ENCODE data around the gene MBNL2. TPM values are rescaled to one million over a fixed set of nuclear protein-coding genes. Genes with fewer than 3 reads are reported as not detected.

The MBNL2 gene
- total RNA-seq, 2 donors from 2014 or later, result 47.5 to 50.8 TPM

DNA sequence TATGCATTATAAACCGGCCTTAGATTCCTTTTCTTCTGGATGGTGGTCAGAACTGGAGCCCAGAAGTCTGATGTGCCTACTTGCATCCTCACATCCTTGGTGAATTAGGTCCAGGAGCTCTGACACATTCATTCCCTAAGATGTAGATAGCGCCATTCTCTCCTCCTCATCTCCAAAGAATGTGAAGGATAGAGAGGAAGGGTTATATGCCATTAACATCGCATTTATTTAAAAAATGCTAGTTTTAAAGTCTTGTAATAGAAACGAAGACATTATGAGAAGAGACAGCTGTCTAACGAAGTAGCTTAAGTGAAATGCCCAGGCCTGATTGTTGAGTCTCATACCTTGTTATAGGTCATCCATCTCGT lies 9.7 kb downstream of the MBNL2 start:
- DNase-seq, result no peak
- Histone ChIP-seq H3K4me1 (peaks cover 80% of the 10 kb centered on the region), H3K27ac (no peak overlapping the region), H3K27me3 (no peaks in the 10 kb centered on the region), H3K36me3 (replicated peaks in 1 of 2; ENCODE audit: insufficient read depth in 1 of 2, low read depth in 2 of 2) (no peaks in the 10 kb centered on the region), H3K4me3 (no peak overlapping the region), H3K9me3 (no peaks in the 10 kb centered on the region)
- no peak for ATAC-seq
- 79 to 87% methylated on average over 6 of the region's 6 CpGs for WGBS, 2 donors
- no peak for TF ChIP-seq POLR2A (IDR thresholded peaks at IDR 0.05)
- TF ChIP-seq, protein P1, sequence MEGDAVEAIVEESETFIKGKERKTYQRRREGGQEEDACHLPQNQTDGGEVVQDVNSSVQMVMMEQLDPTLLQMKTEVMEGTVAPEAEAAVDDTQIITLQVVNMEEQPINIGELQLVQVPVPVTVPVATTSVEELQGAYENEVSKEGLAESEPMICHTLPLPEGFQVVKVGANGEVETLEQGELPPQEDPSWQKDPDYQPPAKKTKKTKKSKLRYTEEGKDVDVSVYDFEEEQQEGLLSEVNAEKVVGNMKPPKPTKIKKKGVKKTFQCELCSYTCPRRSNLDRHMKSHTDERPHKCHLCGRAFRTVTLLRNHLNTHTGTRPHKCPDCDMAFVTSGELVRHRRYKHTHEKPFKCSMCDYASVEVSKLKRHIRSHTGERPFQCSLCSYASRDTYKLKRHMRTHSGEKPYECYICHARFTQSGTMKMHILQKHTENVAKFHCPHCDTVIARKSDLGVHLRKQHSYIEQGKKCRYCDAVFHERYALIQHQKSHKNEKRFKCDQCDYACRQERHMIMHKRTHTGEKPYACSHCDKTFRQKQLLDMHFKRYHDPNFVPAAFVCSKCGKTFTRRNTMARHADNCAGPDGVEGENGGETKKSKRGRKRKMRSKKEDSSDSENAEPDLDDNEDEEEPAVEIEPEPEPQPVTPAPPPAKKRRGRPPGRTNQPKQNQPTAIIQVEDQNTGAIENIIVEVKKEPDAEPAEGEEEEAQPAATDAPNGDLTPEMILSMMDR (IDR thresholded peaks at IDR 0.05), result no peak
- intact Hi-C loops (cut with DNase I), result no loop called here

DNA sequence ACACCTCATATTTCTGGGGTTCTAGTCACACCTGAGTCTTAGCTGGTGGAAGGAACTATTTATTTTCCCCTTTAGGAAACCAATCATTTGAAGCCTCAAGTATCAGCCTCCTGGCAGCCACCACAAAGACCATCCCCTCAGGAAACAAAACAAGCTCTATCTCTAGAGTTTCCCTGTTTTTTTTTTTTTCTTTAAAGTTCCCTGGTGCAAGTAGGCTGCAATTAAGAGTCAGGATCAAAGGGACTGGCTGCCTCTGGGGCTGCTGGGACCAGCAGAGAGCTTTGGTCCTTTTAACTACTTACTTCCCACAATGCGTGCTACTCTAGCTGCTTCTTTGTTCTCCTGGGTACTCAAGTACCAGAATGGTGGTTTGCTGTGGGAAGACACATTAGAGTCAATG lies 11.4 kb downstream of the MBNL2 start:
- Histone ChIP-seq H3K27ac (peak overlapping the region in 1 of 4 donors; percentile 61), H3K4me1 (peaks cover 80% of the 10 kb centered on the region), H3K9me3 (no peaks in the 10 kb centered on the region), H3K4me3 (no peak overlapping the region), H3K27me3 (no peaks in the 10 kb centered on the region), H3K36me3 (replicated peaks in 1 of 2; ENCODE audit: insufficient read depth in 1 of 2, low read depth in 2 of 2) (no peaks in the 10 kb centered on the region)
- intact Hi-C loops (cut with DNase I), result no loop called here
- DNase-seq (no peak), ATAC-seq (no peak)
- no peak for TF ChIP-seq POLR2A (IDR thresholded peaks at IDR 0.05)
- TF ChIP-seq, protein P1 (IDR thresholded peaks at IDR 0.05), result no peak
- 88 to 100% methylated on average over 1 of the region's 1 CpG for WGBS, 2 donors

DNA sequence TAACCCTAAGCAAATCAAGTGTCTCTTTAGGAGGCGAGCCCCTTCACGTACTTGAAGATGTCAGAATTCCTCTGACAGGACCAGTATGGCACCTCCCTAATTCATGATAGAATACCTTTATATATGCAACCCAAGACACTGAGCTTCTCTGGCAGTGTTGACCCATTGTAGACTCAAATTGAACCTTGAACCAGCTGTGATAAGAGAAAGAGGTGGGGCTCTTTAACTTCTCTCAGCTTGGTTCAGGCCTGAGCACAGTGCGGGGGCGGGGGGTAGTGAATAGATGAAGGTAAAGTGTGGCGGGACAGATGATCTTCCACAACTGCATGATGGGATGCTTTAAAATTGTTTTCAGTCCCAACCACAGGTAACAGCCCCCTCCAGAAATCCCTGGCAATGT lies 12.1 kb downstream of the MBNL2 start:
- Histone ChIP-seq H3K27ac (peak overlapping the region in 3 of 4 donors; percentile 32 to 61 (median 40)), H3K4me1 (peaks cover 82% of the 10 kb centered on the region), H3K27me3 (no peaks in the 10 kb centered on the region), H3K4me3 (no peak overlapping the region), H3K9me3 (no peaks in the 10 kb centered on the region), H3K36me3 (replicated peaks in 1 of 2; ENCODE audit: insufficient read depth in 1 of 2, low read depth in 2 of 2) (no peaks in the 10 kb centered on the region)
- 90 to 93% methylated on average over 5 of the region's 5 CpGs for WGBS, 2 donors
- TF ChIP-seq POLR2A (IDR thresholded peaks at IDR 0.05), result no peak
- DNase-seq (no peak), ATAC-seq (no peak)
- intact Hi-C loops (cut with DNase I), result no loop called here

DNA sequence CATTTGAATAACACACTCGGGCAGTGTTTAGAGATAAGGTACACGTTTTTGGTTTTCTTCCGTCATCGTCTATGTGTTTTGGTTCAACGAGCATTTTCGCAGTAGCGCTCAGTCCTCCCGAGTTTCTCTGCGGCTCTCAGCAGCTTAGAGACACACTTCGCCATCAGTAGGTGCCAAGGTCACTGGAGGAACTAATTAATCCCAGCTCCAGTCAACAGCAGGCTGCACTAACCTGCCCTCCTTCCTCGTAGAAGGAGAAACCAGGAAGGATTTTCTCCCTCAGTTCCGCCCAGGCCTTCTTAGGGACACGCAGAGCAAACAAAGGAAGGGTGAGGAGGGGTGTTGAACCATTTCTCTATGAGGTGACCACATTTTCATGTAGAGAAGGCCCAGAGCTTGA lies 12.6 kb downstream of the MBNL2 start:
- H3K4me3 ChIP-seq, result no peak overlapping the region
- 23 to 43% methylated on average over 13 of the region's 13 CpGs for WGBS, 2 donors
- no peaks in the 10 kb centered on the region for H3K27me3 ChIP-seq
- H3K27ac ChIP-seq, result peak overlapping the region; percentile 27 to 61 (median 36)
- ATAC-seq (peak; percentile 55), DNase-seq (peak in 3 of 4 donors; percentile 52 to 64 (median 53))
- no peak for TF ChIP-seq POLR2A (IDR thresholded peaks at IDR 0.05)
- TF ChIP-seq, protein P1 (IDR thresholded peaks at IDR 0.05), result no peak
- H3K36me3 ChIP-seq (replicated peaks in 1 of 2; ENCODE audit: insufficient read depth in 1 of 2, low read depth in 2 of 2), result no peaks in the 10 kb centered on the region
- intact Hi-C loops (cut with DNase I), result no loop called here
- H3K9me3 ChIP-seq, result no peaks in the 10 kb centered on the region
- H3K4me1 ChIP-seq, result peaks cover 82% of the 10 kb centered on the region

DNA sequence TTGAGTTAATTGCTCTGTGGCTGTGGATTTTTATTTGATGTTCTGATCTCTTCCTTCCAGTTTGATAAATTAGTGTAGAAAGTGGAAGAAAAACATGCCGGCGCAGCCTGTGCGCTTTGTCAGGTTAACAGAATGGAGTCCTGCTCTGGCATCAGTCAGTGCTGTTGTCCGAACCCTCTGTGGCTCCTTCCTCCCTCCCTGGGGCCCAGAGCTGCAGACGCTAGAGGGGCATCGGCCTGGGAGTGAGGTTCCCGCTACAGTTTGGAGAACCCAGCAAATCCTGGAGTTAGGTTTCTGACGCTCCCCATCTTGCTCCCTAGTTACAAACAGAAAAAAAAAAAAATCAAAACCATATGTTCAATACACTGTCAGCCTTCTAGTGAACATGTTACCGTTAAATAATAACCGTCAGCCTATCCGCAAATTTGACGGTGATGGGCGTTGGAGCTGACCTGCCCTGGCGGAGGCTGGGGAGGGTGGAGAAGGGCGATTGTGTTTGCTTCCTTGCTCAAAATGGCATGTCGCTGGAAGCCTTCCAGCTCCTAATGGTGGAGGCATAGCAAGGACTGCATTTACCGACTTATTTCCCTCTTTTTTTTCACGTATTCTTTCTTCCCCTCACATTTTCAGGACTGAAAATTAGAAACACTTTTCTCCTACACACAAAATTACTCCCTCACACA lies 13.6 kb downstream of the MBNL2 start:
- WGBS, 2 donors, result 45 to 52% methylated on average over 18 of the region's 18 CpGs
- Histone ChIP-seq H3K27ac (peak overlapping the region in 3 of 4 donors; percentile 27 to 61 (median 32)), H3K9me3 (no peaks in the 10 kb centered on the region), H3K27me3 (no peaks in the 10 kb centered on the region), H3K4me3 (no peak overlapping the region), H3K36me3 (replicated peaks in 1 of 2; ENCODE audit: insufficient read depth in 1 of 2, low read depth in 2 of 2) (no peaks in the 10 kb centered on the region), H3K4me1 (peaks cover 84% of the 10 kb centered on the region)
- DNase-seq (peak; percentile 36 to 65 (median 52)), ATAC-seq (no peak)
- intact Hi-C loops (cut with DNase I), result no loop called here
- TF ChIP-seq, protein P1 (IDR thresholded peaks at IDR 0.05), result no peak
- TF ChIP-seq POLR2A (IDR thresholded peaks at IDR 0.05), result no peak
